Right forelimb (tissue), 1 donor: ENCODE results near the gene TNFAIP8L3.

ENCODE experiments used
- DNase-seq: peaks from one replicate; pipeline ENCODE4 v3.0.0-alpha.2; 2018

TNFAIP8L3 gene

GRCh38 chr15:51114437-51115119 lies 19.9 kb upstream of the TNFAIP8L3 start:
- DNase-seq = no peak

GRCh38 chr15:51112078-51112477 lies 17.4 kb upstream of the TNFAIP8L3 start:
- DNase-seq = no peak

GRCh38 chr15:51111061-51111460 lies 16.4 kb upstream of the TNFAIP8L3 start:
- DNase-seq = no peak

- no peak for DNase-seq
Observed at GRCh38 chr15:51110171-51110570, 15.5 kb upstream of the TNFAIP8L3 start.

- DNase-seq = no peak
Observed at GRCh38 chr15:51108933-51109550, 14.3 kb upstream of the TNFAIP8L3 start.

- no peak for DNase-seq
Observed at GRCh38 chr15:51107612-51108011, 12.9 kb upstream of the TNFAIP8L3 start.

GRCh38 chr15:51106481-51106880 lies 11.8 kb upstream of the TNFAIP8L3 start:
- no peak for DNase-seq

GRCh38 chr15:51105430-51106016 lies 10.8 kb upstream of the TNFAIP8L3 start:
- no peak for DNase-seq

GRCh38 chr15:51104512-51104911 lies 9.8 kb upstream of the TNFAIP8L3 start:
- no peak for DNase-seq

- DNase-seq = no peak
Observed at GRCh38 chr15:51103330-51103729, 8.6 kb upstream of the TNFAIP8L3 start.

- no peak for DNase-seq
Observed at GRCh38 chr15:51100785-51101489, 6.2 kb upstream of the TNFAIP8L3 start.

GRCh38 chr15:51099185-51099584 lies 4.5 kb upstream of the TNFAIP8L3 start:
- DNase-seq = no peak

GRCh38 chr15:51098331-51098619 lies 3.6 kb upstream of the TNFAIP8L3 start:
- DNase-seq = no peak

- no peak for DNase-seq
Observed at GRCh38 chr15:51097553-51098330, 3.0 kb upstream of the TNFAIP8L3 start.

GRCh38 chr15:51096976-51097375 lies 2.3 kb upstream of the TNFAIP8L3 start:
- no peak for DNase-seq

- no peak for DNase-seq
Observed at GRCh38 chr15:51095681-51096331, 1.1 kb upstream of the TNFAIP8L3 start.

GRCh38 chr15:51093839-51094605 lies 684 bp downstream of the TNFAIP8L3 start:
- peak; percentile 60 for DNase-seq

GRCh38 chr15:51093488-51093838 lies 1.2 kb downstream of the TNFAIP8L3 start:
- no peak for DNase-seq

- no peak for DNase-seq
Observed at GRCh38 chr15:51092480-51093040, 2.1 kb downstream of the TNFAIP8L3 start.

GRCh38 chr15:51090753-51091152 lies 4.0 kb downstream of the TNFAIP8L3 start:
- no peak for DNase-seq

GRCh38 chr15:51089699-51090453 lies 4.8 kb downstream of the TNFAIP8L3 start:
- DNase-seq = no peak
